ENCODE measurements around the gene FGF14.

The FGF14 gene

GRCh38 chr13:102401766-102402165 is at the start of gene FGF14:
TSS of gene FGF14 (minus strand) at chr13:102402048.
- no peak for TF ChIP-seq Cebpa-rat (IDR thresholded peaks at IDR 0.05)
- Histone ChIP-seq H3K4me1 (no peaks in the 10 kb centered on the region), H3K4me2 (no peak within 1 kb of the TSS), H3K27me3 (no peaks in the 10 kb centered on the region), H3K9ac (no peak within 1 kb of the TSS), H3K36me3 (no peaks in the 10 kb centered on the region), H3K4me3 (no peak within 1 kb of the TSS), H3K9me3 (no peaks in the 10 kb centered on the region), H4K20me1 (no peaks in the 10 kb centered on the region), H3K27ac (no peak within 1 kb of the TSS)

- Histone ChIP-seq H3K4me2 (no peak overlapping the region), H3K27me3 (no peaks in the 10 kb centered on the region), H3K27ac (no peak overlapping the region), H4K20me1 (no peaks in the 10 kb centered on the region), H3K9ac (no peak overlapping the region), H3K36me3 (no peaks in the 10 kb centered on the region), H3K4me3 (no peak overlapping the region), H3K9me3 (no peaks in the 10 kb centered on the region), H3K4me1 (0 out of 2 replicates have a peak, but pooled peaks cover 4% of the 10 kb centered on the region)
- TF ChIP-seq Cebpa-rat (IDR thresholded peaks at IDR 0.05) = no peak
Observed at GRCh38 chr13:102443249-102443648, 41.4 kb upstream of the FGF14 start.

GRCh38 chr13:102441085-102441484 is 39.2 kb upstream of the FGF14 start:
- no peak overlapping the region for H3K27ac ChIP-seq
- H3K9me3 ChIP-seq = no peaks in the 10 kb centered on the region

GRCh38 chr13:102440259-102440936 is 38.5 kb upstream of the FGF14 start:
- no peak overlapping the region for H3K4me2 ChIP-seq
- no peak overlapping the region for H3K9ac ChIP-seq
- 0 out of 2 replicates have a peak, but pooled peaks cover 4% of the 10 kb centered on the region for H3K4me1 ChIP-seq
- H3K4me3 ChIP-seq = no peak overlapping the region
- no peaks in the 10 kb centered on the region for H3K27me3 ChIP-seq
- H3K27ac ChIP-seq = no peak overlapping the region
- no peaks in the 10 kb centered on the region for H4K20me1 ChIP-seq
- H3K9me3 ChIP-seq = no peaks in the 10 kb centered on the region
- H3K36me3 ChIP-seq = no peaks in the 10 kb centered on the region
- TF ChIP-seq Cebpa-rat (IDR thresholded peaks at IDR 0.05) = no peak

More at GRCh38 chr13:102441085-102441484, 39.2 kb upstream of the FGF14 start:
- H3K36me3 ChIP-seq = no peaks in the 10 kb centered on the region
- H3K9ac ChIP-seq = no peak overlapping the region
- no peak for TF ChIP-seq Cebpa-rat (IDR thresholded peaks at IDR 0.05)
- no peaks in the 10 kb centered on the region for H3K27me3 ChIP-seq
- no peak overlapping the region for H3K4me2 ChIP-seq
- H3K4me3 ChIP-seq = no peak overlapping the region
- no peaks in the 10 kb centered on the region for H4K20me1 ChIP-seq
- H3K4me1 ChIP-seq = 0 out of 2 replicates have a peak, but pooled peaks cover 4% of the 10 kb centered on the region

- Histone ChIP-seq H3K9ac (no peak overlapping the region), H4K20me1 (no peaks in the 10 kb centered on the region), H3K9me3 (peaks cover 29% of the 10 kb centered on the region), H3K27me3 (no peaks in the 10 kb centered on the region), H3K27ac (no peak overlapping the region), H3K4me1 (no peaks in the 10 kb centered on the region), H3K4me3 (no peak overlapping the region), H3K4me2 (no peak overlapping the region), H3K36me3 (no peaks in the 10 kb centered on the region)
- TF ChIP-seq Cebpa-rat (IDR thresholded peaks at IDR 0.05) = no peak
Observed at GRCh38 chr13:102422690-102423089, 20.8 kb upstream of the FGF14 start.

- Histone ChIP-seq H3K27me3 (no peaks in the 10 kb centered on the region), H3K4me2 (no peak overlapping the region), H3K27ac (no peak overlapping the region), H3K36me3 (no peaks in the 10 kb centered on the region), H3K9me3 (no peaks in the 10 kb centered on the region), H3K4me1 (no peaks in the 10 kb centered on the region), H3K9ac (no peak overlapping the region), H3K4me3 (no peak overlapping the region), H4K20me1 (no peaks in the 10 kb centered on the region)
- no peak for TF ChIP-seq Cebpa-rat (IDR thresholded peaks at IDR 0.05)
Observed at GRCh38 chr13:102405499-102406100, 3.8 kb upstream of the FGF14 start.

- no peaks in the 10 kb centered on the region for H3K27me3 ChIP-seq
- H3K4me3 ChIP-seq = no peak overlapping the region
- H4K20me1 ChIP-seq = no peaks in the 10 kb centered on the region
- no peak overlapping the region for H3K9ac ChIP-seq
- no peaks in the 10 kb centered on the region for H3K4me1 ChIP-seq
- H3K27ac ChIP-seq = no peak overlapping the region
- no peaks in the 10 kb centered on the region for H3K36me3 ChIP-seq
- no peak for TF ChIP-seq Cebpa-rat (IDR thresholded peaks at IDR 0.05)
- no peak overlapping the region for H3K4me2 ChIP-seq
- no peaks in the 10 kb centered on the region for H3K9me3 ChIP-seq
Observed at GRCh38 chr13:102402290-102402689, 442 bp upstream of the FGF14 start.

- TF ChIP-seq Cebpa-rat (IDR thresholded peaks at IDR 0.05) = no peak
- no peak overlapping the region for H3K9ac ChIP-seq
- H3K4me3 ChIP-seq = no peak overlapping the region
Observed at GRCh38 chr13:102401265-102401664, 583 bp downstream of the FGF14 start.

GRCh38 chr13:102400675-102401145 is 1.1 kb downstream of the FGF14 start:
- Histone ChIP-seq H3K4me1 (no peaks in the 10 kb centered on the region), H3K9me3 (no peaks in the 10 kb centered on the region), H3K4me2 (no peak overlapping the region), H3K4me3 (no peak overlapping the region), H3K9ac (no peak overlapping the region), H3K36me3 (no peaks in the 10 kb centered on the region), H4K20me1 (no peaks in the 10 kb centered on the region), H3K27ac (no peak overlapping the region), H3K27me3 (no peaks in the 10 kb centered on the region)
- no peak for TF ChIP-seq Cebpa-rat (IDR thresholded peaks at IDR 0.05)

More at GRCh38 chr13:102401265-102401664, 583 bp downstream of the FGF14 start:
- no peaks in the 10 kb centered on the region for H3K4me1 ChIP-seq
- H3K27me3 ChIP-seq = no peaks in the 10 kb centered on the region
- no peaks in the 10 kb centered on the region for H3K9me3 ChIP-seq
- H4K20me1 ChIP-seq = no peaks in the 10 kb centered on the region
- no peak overlapping the region for H3K27ac ChIP-seq
- no peaks in the 10 kb centered on the region for H3K36me3 ChIP-seq
- H3K4me2 ChIP-seq = no peak overlapping the region

All from BLaER1 (cell line).